SK-N-SH (cell line): ENCODE data around the gene SLC22A7.

ENCODE experiments used
- EP300 ChIP-seq, 2 experiments: IDR thresholded peaks; 2 replicates each; pipeline versions ENCODE4 v1.4.0 to v1.6.1; 2012; ENCODE audit warnings: borderline replicate concordance in 1 of 2, low read depth in 1 of 2, low read length in 1 of 2
- EZH2phosphoT487 ChIP-seq: fragments of 200-600 bp; sonication (generic); IDR thresholded peaks from 2 replicates; pipeline ENCODE4 v1.6.1; 2017; ENCODE audit warnings: low read depth, mixed run types, mild to moderate bottlenecking, antibody characterized with exemption, moderate library complexity, borderline replicate concordance
- MEF2A ChIP-seq: IDR thresholded peaks from 2 replicates; pipeline ENCODE4 v1.4.0; 2012; ENCODE audit warnings: low read depth, borderline replicate concordance
- MXI1 ChIP-seq: IDR thresholded peaks from 2 replicates; pipeline ENCODE4 v1.6.1; 2012; ENCODE audit warnings: mild to moderate bottlenecking, low read depth, low read length, improper control_type of control experiment
- NFIC ChIP-seq: IDR thresholded peaks from 2 replicates; pipeline ENCODE4 v1.4.0; 2012; ENCODE audit warnings: borderline replicate concordance
- POLR2AphosphoS5 ChIP-seq: IDR thresholded peaks from 2 replicates; pipeline ENCODE4 v1.6.1; 2012; ENCODE audit warnings: low read depth, low read length
- RCOR1 ChIP-seq: fragments of 150-350 bp; IDR thresholded peaks from 2 replicates; pipeline ENCODE4 v1.6.1; 2017; ENCODE audit warnings: antibody characterized with exemption, low read length
- RFX5 ChIP-seq: IDR thresholded peaks from 2 replicates; pipeline ENCODE4 v1.6.1; 2012; ENCODE audit warnings: mild to moderate bottlenecking, improper control_type of control experiment, low read length
- TF ChIP-seq, protein P1 (sequence below): fragments of 200-600 bp; sonication (generic); IDR thresholded peaks from 2 replicates; pipeline ENCODE4 v1.6.1; 2017; ENCODE audit warnings: antibody characterized with exemption, mild to moderate bottlenecking, moderate library complexity
- TF ChIP-seq, protein P2 (sequence below): IDR thresholded peaks from 2 replicates; pipeline ENCODE4 v1.4.0; 2012; ENCODE audit warnings: low read depth

DNA sequence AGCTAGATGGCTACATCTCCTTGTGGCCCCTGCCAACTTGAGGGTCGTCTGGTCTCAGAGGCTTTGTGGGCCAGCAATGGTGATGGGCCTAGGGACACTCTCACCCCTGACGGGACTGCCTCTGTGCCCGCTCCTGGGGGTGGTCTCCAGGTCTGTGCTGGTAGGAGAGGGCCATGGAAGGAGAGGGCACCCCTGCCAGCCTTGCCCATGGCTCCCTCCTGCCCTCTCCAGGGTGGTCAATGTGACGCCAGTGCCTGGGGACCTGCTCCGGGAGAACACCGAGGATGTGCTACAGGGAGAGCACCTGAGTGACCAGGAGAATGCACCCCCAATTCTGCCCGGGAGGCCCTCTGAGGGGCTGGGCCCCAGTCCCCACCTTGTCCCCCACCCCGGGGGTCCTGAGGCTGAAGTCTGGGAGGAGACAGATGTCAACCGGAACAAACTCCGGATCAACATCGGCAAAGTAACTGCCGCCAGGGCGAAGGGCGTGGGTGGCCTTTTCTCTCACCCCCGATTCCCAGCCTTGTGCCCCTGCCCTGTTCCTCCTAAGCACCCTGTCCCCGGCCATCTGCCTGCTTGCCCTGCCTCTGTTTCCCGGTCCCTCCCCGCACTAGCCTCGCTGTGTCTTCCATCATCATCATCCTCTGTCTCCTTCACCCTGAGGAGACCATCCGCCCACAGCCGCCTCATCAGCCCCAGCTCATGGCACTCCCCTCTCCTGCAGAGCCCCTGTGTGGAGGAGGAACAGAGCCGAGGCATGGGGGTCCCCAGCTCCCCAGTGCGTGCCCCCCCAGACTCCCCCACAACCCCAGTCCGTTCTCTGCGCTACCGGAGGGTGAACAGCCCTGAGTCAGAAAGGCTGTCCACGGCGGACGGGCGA, 39.0 kb upstream of the SLC22A7 start:
- TF ChIP-seq, protein P1, sequence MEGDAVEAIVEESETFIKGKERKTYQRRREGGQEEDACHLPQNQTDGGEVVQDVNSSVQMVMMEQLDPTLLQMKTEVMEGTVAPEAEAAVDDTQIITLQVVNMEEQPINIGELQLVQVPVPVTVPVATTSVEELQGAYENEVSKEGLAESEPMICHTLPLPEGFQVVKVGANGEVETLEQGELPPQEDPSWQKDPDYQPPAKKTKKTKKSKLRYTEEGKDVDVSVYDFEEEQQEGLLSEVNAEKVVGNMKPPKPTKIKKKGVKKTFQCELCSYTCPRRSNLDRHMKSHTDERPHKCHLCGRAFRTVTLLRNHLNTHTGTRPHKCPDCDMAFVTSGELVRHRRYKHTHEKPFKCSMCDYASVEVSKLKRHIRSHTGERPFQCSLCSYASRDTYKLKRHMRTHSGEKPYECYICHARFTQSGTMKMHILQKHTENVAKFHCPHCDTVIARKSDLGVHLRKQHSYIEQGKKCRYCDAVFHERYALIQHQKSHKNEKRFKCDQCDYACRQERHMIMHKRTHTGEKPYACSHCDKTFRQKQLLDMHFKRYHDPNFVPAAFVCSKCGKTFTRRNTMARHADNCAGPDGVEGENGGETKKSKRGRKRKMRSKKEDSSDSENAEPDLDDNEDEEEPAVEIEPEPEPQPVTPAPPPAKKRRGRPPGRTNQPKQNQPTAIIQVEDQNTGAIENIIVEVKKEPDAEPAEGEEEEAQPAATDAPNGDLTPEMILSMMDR, result no peak
- TF ChIP-seq NFIC (no peak), POLR2AphosphoS5 (no peak), MEF2A (no peak), RFX5 (no peak), RCOR1 (no peak), MXI1 (no peak), EP300 (IDR thresholded peaks at IDR 0.05; ENCODE audit: borderline replicate concordance in 1 of 2, low read depth in 1 of 2, low read length in 1 of 2) (no peak), EZH2phosphoT487 (no peak)
- TF ChIP-seq, protein P2, sequence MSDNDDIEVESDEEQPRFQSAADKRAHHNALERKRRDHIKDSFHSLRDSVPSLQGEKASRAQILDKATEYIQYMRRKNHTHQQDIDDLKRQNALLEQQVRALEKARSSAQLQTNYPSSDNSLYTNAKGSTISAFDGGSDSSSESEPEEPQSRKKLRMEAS, result no peak
